ENCODE data around the gene MRC1.

MRC1 gene

GRCh38 chr10:17811146-17811865, 2.2 kb downstream of the MRC1 start:
- no peak for TF ChIP-seq SPI1 (IDR thresholded peaks at IDR 0.05; ENCODE audit: low read depth, low read length)
- no peak for TF ChIP-seq TAF1 (IDR thresholded peaks at IDR 0.05; ENCODE audit: low read depth, low read length)
- no peak for TF ChIP-seq PAX5 (IDR thresholded peaks at IDR 0.05; ENCODE audit: insufficient read depth, low read length, severe bottlenecking)
- TF ChIP-seq POU2F2 (IDR thresholded peaks at IDR 0.05; ENCODE audit: low read depth, low read length), result no peak
- no peak for TF ChIP-seq POLR2A (IDR thresholded peaks at IDR 0.05; ENCODE audit: low read depth, low read length)
- TF ChIP-seq POLR2AphosphoS5 (IDR thresholded peaks at IDR 0.05; ENCODE audit: low read depth, low read length), result no peak
- FAIRE-seq (no peak), DNase-seq (ENCODE audit: insufficient read length, low spot score) (no peak)

- TF ChIP-seq POU2F2 (IDR thresholded peaks at IDR 0.05; ENCODE audit: low read depth, low read length) (no peak), PAX5 (IDR thresholded peaks at IDR 0.05; ENCODE audit: insufficient read depth, low read length, severe bottlenecking) (no peak), POLR2A (IDR thresholded peaks at IDR 0.05; ENCODE audit: low read depth, low read length) (no peak), POLR2AphosphoS5 (IDR thresholded peaks at IDR 0.05; ENCODE audit: low read depth, low read length) (no peak), TAF1 (IDR thresholded peaks at IDR 0.05; ENCODE audit: low read depth, low read length) (no peak), SPI1 (IDR thresholded peaks at IDR 0.05; ENCODE audit: low read depth, low read length) (no peak)
- no peak for FAIRE-seq
- DNase-seq (ENCODE audit: insufficient read length, low spot score), result no peak
Observed at GRCh38 chr10:17814973-17815372, 5.8 kb downstream of the MRC1 start.

GRCh38 chr10:17816199-17816598, 7.1 kb downstream of the MRC1 start:
- no peak for TF ChIP-seq POLR2A (IDR thresholded peaks at IDR 0.05; ENCODE audit: low read depth, low read length)
- DNase-seq (ENCODE audit: insufficient read length, low spot score) (no peak), FAIRE-seq (no peak)

- FAIRE-seq (no peak), DNase-seq (ENCODE audit: insufficient read length, low spot score) (no peak)
- TF ChIP-seq POLR2A (IDR thresholded peaks at IDR 0.05; ENCODE audit: low read depth, low read length) (no peak), POLR2AphosphoS5 (IDR thresholded peaks at IDR 0.05; ENCODE audit: low read depth, low read length) (no peak), PAX5 (IDR thresholded peaks at IDR 0.05; ENCODE audit: insufficient read depth, low read length, severe bottlenecking) (no peak), TAF1 (IDR thresholded peaks at IDR 0.05; ENCODE audit: low read depth, low read length) (no peak), SPI1 (IDR thresholded peaks at IDR 0.05; ENCODE audit: low read depth, low read length) (no peak), POU2F2 (IDR thresholded peaks at IDR 0.05; ENCODE audit: low read depth, low read length) (no peak)
Observed at GRCh38 chr10:17817316-17817715, 8.2 kb downstream of the MRC1 start.

- DNase-seq (ENCODE audit: insufficient read length, low spot score) (no peak), FAIRE-seq (no peak)
- TF ChIP-seq SPI1 (IDR thresholded peaks at IDR 0.05; ENCODE audit: low read depth, low read length) (no peak), POU2F2 (IDR thresholded peaks at IDR 0.05; ENCODE audit: low read depth, low read length) (no peak), POLR2AphosphoS5 (IDR thresholded peaks at IDR 0.05; ENCODE audit: low read depth, low read length) (no peak), PAX5 (IDR thresholded peaks at IDR 0.05; ENCODE audit: insufficient read depth, low read length, severe bottlenecking) (no peak), POLR2A (IDR thresholded peaks at IDR 0.05; ENCODE audit: low read depth, low read length) (no peak)
Observed at GRCh38 chr10:17817790-17818189, 8.6 kb downstream of the MRC1 start.

GRCh38 chr10:17819836-17820235, 10.7 kb downstream of the MRC1 start:
- DNase-seq (ENCODE audit: insufficient read length, low spot score) (no peak), FAIRE-seq (no peak)
- TF ChIP-seq PAX5 (IDR thresholded peaks at IDR 0.05; ENCODE audit: insufficient read depth, low read length, severe bottlenecking) (no peak), POLR2A (IDR thresholded peaks at IDR 0.05; ENCODE audit: low read depth, low read length) (no peak), TAF1 (IDR thresholded peaks at IDR 0.05; ENCODE audit: low read depth, low read length) (no peak), POU2F2 (IDR thresholded peaks at IDR 0.05; ENCODE audit: low read depth, low read length) (no peak), SPI1 (IDR thresholded peaks at IDR 0.05; ENCODE audit: low read depth, low read length) (no peak), POLR2AphosphoS5 (IDR thresholded peaks at IDR 0.05; ENCODE audit: low read depth, low read length) (no peak)

- FAIRE-seq, result no peak
- TF ChIP-seq SPI1 (IDR thresholded peaks at IDR 0.05; ENCODE audit: low read depth, low read length), result no peak
Observed at GRCh38 chr10:17820943-17821342, 11.8 kb downstream of the MRC1 start.

GRCh38 chr10:17821893-17822292, 12.7 kb downstream of the MRC1 start:
- no peak for DNase-seq (ENCODE audit: insufficient read length, low spot score)
- FAIRE-seq, result no peak
- no peak for TF ChIP-seq PAX5 (IDR thresholded peaks at IDR 0.05; ENCODE audit: insufficient read depth, low read length, severe bottlenecking)
- no peak for TF ChIP-seq SPI1 (IDR thresholded peaks at IDR 0.05; ENCODE audit: low read depth, low read length)
- no peak for TF ChIP-seq POLR2A (IDR thresholded peaks at IDR 0.05; ENCODE audit: low read depth, low read length)
- no peak for TF ChIP-seq POU2F2 (IDR thresholded peaks at IDR 0.05; ENCODE audit: low read depth, low read length)
- TF ChIP-seq TAF1 (IDR thresholded peaks at IDR 0.05; ENCODE audit: low read depth, low read length), result no peak
- no peak for TF ChIP-seq POLR2AphosphoS5 (IDR thresholded peaks at IDR 0.05; ENCODE audit: low read depth, low read length)

More at GRCh38 chr10:17820943-17821342, 11.8 kb downstream of the MRC1 start:
- no peak for DNase-seq (ENCODE audit: insufficient read length, low spot score)

- TF ChIP-seq POLR2A (IDR thresholded peaks at IDR 0.05; ENCODE audit: low read depth, low read length) (no peak), PAX5 (IDR thresholded peaks at IDR 0.05; ENCODE audit: insufficient read depth, low read length, severe bottlenecking) (no peak), SPI1 (IDR thresholded peaks at IDR 0.05; ENCODE audit: low read depth, low read length) (no peak), TAF1 (IDR thresholded peaks at IDR 0.05; ENCODE audit: low read depth, low read length) (no peak), POLR2AphosphoS5 (IDR thresholded peaks at IDR 0.05; ENCODE audit: low read depth, low read length) (no peak), POU2F2 (IDR thresholded peaks at IDR 0.05; ENCODE audit: low read depth, low read length) (no peak)
- no peak for FAIRE-seq
- no peak for DNase-seq (ENCODE audit: insufficient read length, low spot score)
Observed at GRCh38 chr10:17831341-17831740, 22.2 kb downstream of the MRC1 start.

- DNase-seq (ENCODE audit: insufficient read length, low spot score) (no peak), FAIRE-seq (no peak)
- no peak for TF ChIP-seq SPI1 (IDR thresholded peaks at IDR 0.05; ENCODE audit: low read depth, low read length)
- TF ChIP-seq PAX5 (IDR thresholded peaks at IDR 0.05; ENCODE audit: insufficient read depth, low read length, severe bottlenecking), result no peak
- no peak for TF ChIP-seq POU2F2 (IDR thresholded peaks at IDR 0.05; ENCODE audit: low read depth, low read length)
- TF ChIP-seq TAF1 (IDR thresholded peaks at IDR 0.05; ENCODE audit: low read depth, low read length), result no peak
- no peak for TF ChIP-seq POLR2AphosphoS5 (IDR thresholded peaks at IDR 0.05; ENCODE audit: low read depth, low read length)
- TF ChIP-seq POLR2A (IDR thresholded peaks at IDR 0.05; ENCODE audit: low read depth, low read length), result no peak
Observed at GRCh38 chr10:17831896-17832295, 22.7 kb downstream of the MRC1 start.

All from GM12891 (cell line).